Spinal cord (tissue), 10 donors: ENCODE results near the gene PYDC1. TPM values are rescaled to one million over a fixed set of nuclear protein-coding genes. Genes with fewer than 3 reads are reported as not detected.

ENCODE experiments used
- DNase-seq, 6 donors: peaks; one replicate each; pipeline versions ENCODE4 v3.0.0 to v3.0.0-alpha.2; 2013 to 2015; ENCODE audit warnings: low spot score in 6 of 6, low read depth in 4 of 6
- H3K27ac ChIP-seq: one replicate; pipeline ENCODE4 v1.5.1; 2013; ENCODE audit warnings: low read depth, low read length, control low read depth
- H3K27me3 ChIP-seq: one replicate; pipeline ENCODE4 v1.6.1; 2013; ENCODE audit warnings: low read length; ENCODE audit not compliant: control insufficient read depth, insufficient read depth
- H3K36me3 ChIP-seq: one replicate; pipeline ENCODE4 v1.6.1; 2013; ENCODE audit warnings: low read length; ENCODE audit not compliant: control insufficient read depth, insufficient read depth
- H3K4me1 ChIP-seq: one replicate; pipeline ENCODE4 v1.6.1; 2013; ENCODE audit warnings: low read length; ENCODE audit not compliant: control insufficient read depth, insufficient read depth
- H3K4me3 ChIP-seq: one replicate; pipeline ENCODE4 v1.5.1; 2013; ENCODE audit warnings: low read depth, low read length, control low read depth
- H3K9me3 ChIP-seq: one replicate; pipeline ENCODE4 v1.6.1; 2013; ENCODE audit warnings: low read length; ENCODE audit not compliant: control insufficient read depth, insufficient read depth
- WGBS: methylation state at CpG from one replicate; pipeline ENCODE4 v1.1.5; 2013; ENCODE audit warnings: missing lambda C conversion rate; ENCODE audit not compliant: insufficient coverage; 5-methylcytosine and 5-hydroxymethylcytosine counted together
- polyA plus RNA-seq, 2 donors: library from polyadenylated mRNA; unstranded; fragments of 120-200 nt; gene quantifications; one replicate each; pipeline ENCODE4 v1.2.1, GENCODE V29; 2013; ENCODE audit not compliant: insufficient read length in 2 of 2
- total RNA-seq, 2 donors: library from RNA; depleted of rRNA in 1 of 2; stranded (reverse); fragments of 120-200 nt in 1 of 2; fragments of >200 nt in 1 of 2; gene quantifications; one replicate each; pipeline versions ENCODE4 v1.2.3 to v1.2.4, GENCODE V29; 2013 to 2014
- donor health status: healthy.

The PYDC1 gene
- total and polyA plus RNA-seq, 4 donors, result 0.86 to 2.0 (median 1.3) TPM; not detected in 1

DNA sequence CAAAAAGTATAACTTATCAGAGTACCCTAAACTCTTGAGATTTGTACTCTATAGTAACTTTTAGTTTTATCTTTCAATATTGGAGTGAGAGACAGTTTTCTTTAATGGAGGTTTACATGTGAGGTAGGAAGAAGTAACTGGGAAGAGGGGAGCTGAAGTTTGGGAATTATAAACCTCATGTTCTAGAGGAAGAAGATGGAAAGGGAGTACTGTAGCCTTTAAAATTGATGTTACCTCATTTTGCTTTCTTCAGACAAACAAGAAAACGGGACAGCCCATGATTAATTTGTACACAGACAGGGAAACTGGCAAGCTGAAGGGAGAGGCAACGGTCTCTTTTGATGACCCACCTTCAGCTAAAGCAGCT, 27.5 kb downstream of the PYDC1 start:
- no peaks in the 10 kb centered on the region for H3K27me3 ChIP-seq
- WGBS, result 100% methylated on average over 1 of the region's 2 CpGs
- no peak for DNase-seq
- H3K27ac ChIP-seq, result no peak overlapping the region
- H3K4me3 ChIP-seq, result no peak overlapping the region
- H3K4me1 ChIP-seq, result no peaks in the 10 kb centered on the region
- H3K9me3 ChIP-seq, result no peaks in the 10 kb centered on the region
- H3K36me3 ChIP-seq, result peaks cover 81% of the 10 kb centered on the region

DNA sequence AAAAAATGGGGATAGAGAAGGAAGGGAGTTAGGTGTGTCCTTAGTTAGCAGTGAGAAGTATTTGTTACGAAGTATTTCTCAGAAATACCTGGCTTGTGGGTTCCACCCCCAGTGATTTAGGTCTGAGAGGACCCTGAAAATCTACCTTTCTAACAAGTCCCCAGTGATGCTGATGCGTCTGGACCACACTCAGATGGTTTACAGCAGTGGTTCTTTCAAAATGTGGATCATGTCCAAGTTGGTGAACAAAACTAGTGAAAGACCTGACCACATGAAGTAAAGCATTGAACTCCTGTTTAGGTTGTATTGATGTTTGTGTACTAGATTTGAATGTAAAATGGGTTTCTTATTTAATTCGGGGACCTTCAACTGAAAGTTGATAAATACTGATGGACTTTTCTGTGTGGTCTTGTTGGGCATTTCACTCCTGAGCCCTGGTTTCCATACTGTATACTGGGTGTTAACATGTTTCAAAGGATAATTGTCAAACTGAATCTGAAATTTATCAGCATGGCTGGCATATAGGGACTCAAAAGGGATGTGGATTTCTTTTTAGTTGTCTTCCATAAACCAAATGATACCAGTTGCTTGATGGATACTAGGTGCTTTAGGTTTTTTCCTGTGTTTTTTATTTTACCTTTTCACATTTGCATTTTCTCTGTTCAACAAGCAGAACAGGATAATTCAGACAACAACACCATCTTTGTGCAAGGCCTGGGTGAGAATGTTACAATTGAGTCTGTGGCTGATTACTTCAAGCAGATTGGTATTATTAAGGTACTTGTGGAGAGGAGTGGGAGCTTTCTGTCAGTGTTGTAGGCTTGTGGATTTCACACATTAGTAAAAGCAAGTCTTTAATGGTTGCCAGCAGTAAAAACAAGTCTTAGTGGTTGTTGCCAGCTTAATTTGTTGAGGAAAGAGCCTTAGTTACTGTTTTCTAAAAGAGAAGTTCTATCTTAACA, 28.2 kb downstream of the PYDC1 start:
- 85% methylated on average over 2 of the region's 3 CpGs for whole genome bisulfite sequencing
- Histone ChIP-seq H3K4me3 (no peak overlapping the region), H3K36me3 (peaks cover 81% of the 10 kb centered on the region), H3K27ac (no peak overlapping the region), H3K27me3 (no peaks in the 10 kb centered on the region), H3K4me1 (peaks cover 4% of the 10 kb centered on the region), H3K9me3 (no peaks in the 10 kb centered on the region)
- DNase-seq, result no peak

DNA sequence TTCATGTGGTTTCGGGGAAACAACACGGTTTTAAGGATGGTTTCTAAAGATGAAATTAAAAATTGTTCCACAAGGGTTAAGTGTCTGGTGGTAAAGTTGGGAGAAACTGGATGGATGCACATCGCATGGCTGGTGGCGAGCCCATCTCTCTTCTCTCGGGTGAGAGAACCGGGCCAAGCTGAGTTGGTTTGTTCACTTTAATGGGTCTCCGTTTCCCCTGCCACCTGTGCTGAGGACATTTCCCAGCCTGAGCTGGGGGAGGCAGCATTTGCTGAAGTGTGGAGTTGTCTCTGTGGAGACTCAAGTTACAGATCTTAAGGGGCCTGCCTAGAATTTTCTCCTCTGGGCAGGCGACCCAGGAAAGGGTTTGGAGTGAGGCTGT, 29.1 kb downstream of the PYDC1 start:
- no peak overlapping the region for H3K4me3 ChIP-seq
- 81% methylated on average over 6 of the region's 8 CpGs for WGBS
- no peak for DNase-seq
- no peaks in the 10 kb centered on the region for H3K27me3 ChIP-seq
- no peak overlapping the region for H3K27ac ChIP-seq
- H3K9me3 ChIP-seq, result no peaks in the 10 kb centered on the region
- peaks cover 9% of the 10 kb centered on the region for H3K4me1 ChIP-seq
- H3K36me3 ChIP-seq, result peaks cover 81% of the 10 kb centered on the region

DNA sequence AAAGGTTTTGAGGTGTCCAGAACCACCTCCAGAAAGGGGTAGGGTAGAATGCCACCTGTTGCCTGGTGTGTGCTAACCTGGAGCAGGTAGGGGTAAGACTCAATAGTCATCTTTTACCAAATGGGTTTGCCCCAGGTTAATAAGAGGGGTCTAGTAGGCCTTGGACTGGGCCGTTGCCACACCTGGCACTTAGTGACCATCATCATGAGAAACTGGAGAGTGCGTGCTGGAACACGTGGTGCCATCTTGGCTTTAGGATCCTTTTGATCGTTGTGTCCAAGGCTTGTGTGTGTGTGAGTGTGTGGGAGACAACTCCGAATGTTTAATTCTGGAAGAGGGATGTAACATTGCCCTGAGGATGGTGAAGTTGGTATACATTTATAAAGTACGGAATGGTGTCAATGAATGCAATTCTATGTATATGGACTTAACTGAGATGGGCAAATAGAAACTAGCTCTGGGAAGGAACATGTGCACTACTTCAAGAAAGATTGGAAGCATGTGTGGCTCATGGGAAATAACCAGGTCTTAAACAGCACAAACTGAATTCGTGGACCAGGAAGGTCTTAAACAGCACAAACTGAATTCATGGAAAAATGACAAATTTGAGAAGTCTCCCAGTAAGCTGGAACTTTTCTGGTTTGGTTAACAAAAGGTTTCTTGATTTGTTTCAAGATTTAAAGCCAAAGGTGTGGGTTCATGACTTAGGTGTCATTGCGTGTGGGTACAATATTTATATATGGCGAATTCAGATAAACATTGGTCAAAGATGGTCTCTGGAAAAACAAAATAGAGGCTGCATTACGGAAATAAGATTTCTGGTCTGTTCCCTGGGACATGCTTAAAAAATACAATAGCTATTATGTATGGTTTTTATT, 29.8 kb downstream of the PYDC1 start:
- 95% methylated on average over 9 of the region's 10 CpGs for WGBS

DNA sequence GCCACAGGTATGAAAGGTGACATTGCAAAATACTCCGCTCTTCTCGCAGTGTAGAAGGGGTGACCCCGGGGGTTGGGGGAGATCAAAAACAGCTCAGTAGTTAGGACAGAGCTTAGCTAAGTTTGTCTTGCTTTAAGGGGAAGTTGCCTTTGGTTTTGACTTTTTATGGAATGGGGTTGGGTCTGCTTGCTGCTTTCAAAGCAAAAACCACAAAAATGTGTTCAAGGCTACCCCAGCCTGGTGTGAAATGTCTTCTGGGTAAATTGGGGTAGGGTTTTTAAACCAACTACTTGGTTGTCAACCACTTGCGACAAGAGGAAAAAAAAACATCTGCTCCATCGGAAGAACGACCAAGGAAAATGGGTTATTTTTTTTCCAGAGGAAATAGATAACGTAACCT, 30.8 kb downstream of the PYDC1 start:
- Histone ChIP-seq H3K27ac (no peak overlapping the region), H3K4me1 (peaks cover 23% of the 10 kb centered on the region), H3K27me3 (no peaks in the 10 kb centered on the region), H3K36me3 (peaks cover 74% of the 10 kb centered on the region), H3K4me3 (no peak overlapping the region), H3K9me3 (no peaks in the 10 kb centered on the region)
- WGBS, result 83% methylated on average over 3 of the region's 7 CpGs
- no peak for DNase-seq

More for the DNA sequence above, 29.8 kb downstream of the PYDC1 start:
- H3K36me3 ChIP-seq, result peaks cover 79% of the 10 kb centered on the region
- no peak overlapping the region for H3K4me3 ChIP-seq
- DNase-seq, result no peak
- no peak overlapping the region for H3K27ac ChIP-seq
- H3K9me3 ChIP-seq, result no peaks in the 10 kb centered on the region
- H3K27me3 ChIP-seq, result no peaks in the 10 kb centered on the region
- H3K4me1 ChIP-seq, result peaks cover 15% of the 10 kb centered on the region

DNA sequence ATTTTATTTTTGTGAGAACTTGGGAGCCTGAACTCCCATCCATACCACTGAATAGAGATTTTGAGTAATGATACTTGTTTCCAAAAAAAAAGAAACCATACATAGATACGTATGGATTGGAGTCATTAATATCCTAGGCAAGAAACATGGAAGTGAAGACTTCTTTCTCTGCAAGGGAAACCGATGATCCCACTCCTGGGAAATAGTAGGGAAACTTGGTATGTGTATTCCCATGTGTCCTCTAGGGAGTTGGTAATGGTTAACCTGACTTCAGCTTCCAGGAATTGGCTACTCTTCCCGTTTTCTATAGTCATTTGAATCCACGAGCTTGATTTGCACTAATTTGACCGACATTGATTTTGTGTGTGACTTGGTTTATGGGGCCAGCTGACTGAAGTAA, 31.6 kb downstream of the PYDC1 start:
- WGBS, result 82% methylated on average over 4 of the region's 5 CpGs
- H3K4me1 ChIP-seq, result peaks cover 25% of the 10 kb centered on the region
- no peaks in the 10 kb centered on the region for H3K27me3 ChIP-seq
- no peak overlapping the region for H3K4me3 ChIP-seq
- peaks cover 68% of the 10 kb centered on the region for H3K36me3 ChIP-seq
- H3K27ac ChIP-seq, result no peak overlapping the region
- H3K9me3 ChIP-seq, result no peaks in the 10 kb centered on the region
- no peak for DNase-seq

DNA sequence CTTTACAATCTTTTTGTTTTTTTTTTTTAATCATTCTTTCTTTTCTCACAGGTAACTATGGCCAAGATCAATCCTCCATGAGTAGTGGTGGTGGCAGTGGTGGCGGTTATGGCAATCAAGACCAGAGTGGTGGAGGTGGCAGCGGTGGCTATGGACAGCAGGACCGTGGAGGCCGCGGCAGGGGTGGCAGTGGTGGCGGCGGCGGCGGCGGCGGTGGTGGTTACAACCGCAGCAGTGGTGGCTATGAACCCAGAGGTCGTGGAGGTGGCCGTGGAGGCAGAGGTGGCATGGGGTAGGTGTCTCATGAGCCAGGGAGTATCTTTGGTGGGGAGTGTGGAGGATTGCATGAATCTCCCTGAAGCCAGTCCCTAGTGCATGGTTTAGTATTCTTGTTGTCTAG, 32.0 kb downstream of the PYDC1 start:
- H3K27me3 ChIP-seq, result no peaks in the 10 kb centered on the region
- no peak overlapping the region for H3K4me3 ChIP-seq
- H3K27ac ChIP-seq, result no peak overlapping the region
- H3K4me1 ChIP-seq, result peaks cover 25% of the 10 kb centered on the region
- no peaks in the 10 kb centered on the region for H3K9me3 ChIP-seq
- WGBS, result 96% methylated on average over 11 of the region's 14 CpGs
- DNase-seq, result no peak
- peaks cover 63% of the 10 kb centered on the region for H3K36me3 ChIP-seq

DNA sequence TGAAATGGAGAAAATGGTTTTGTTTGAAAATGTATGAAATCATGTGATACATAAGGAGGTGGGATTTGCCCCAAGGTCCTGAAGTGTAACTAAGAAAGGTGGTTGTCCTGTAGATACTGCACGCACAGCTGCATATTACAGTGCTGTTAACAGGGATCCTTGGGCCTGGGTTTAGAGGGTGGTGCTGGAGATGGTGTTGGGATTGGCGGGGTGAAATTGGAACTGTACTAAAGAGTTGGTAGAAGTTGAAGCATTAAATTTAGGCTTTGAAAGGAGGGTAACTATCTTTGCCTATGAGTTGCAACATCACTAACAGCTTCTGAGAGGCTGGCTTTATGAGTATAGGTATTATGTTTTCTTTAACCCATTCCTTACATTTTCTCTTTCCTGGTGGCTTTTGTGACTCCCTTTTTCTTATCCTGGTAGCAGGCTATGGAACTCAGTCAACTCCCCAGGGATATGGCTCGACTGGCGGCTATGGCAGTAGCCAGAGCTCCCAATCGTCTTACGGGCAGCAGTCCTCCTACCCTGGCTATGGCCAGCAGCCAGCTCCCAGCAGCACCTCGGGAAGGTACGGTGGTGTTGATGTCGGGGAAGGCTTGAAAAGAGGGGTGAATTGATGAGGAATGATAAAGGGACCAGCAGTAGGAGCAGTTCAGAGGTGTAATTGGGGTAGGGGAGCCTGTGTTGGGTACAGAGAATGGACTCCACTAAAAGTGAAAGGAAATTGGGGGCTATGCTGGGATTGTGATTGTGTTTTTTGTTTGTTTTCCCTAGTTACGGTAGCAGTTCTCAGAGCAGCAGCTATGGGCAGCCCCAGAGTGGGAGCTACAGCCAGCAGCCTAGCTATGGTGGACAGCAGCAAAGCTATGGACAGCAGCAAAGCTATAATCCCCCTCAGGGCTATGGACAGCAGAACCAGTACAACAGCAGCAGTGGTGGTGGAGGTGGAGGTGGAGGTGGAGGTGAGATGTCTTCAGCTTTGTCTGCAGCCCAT, 33.2 kb downstream of the PYDC1 start:
- Histone ChIP-seq H3K36me3 (peaks cover 54% of the 10 kb centered on the region), H3K27me3 (no peaks in the 10 kb centered on the region), H3K9me3 (no peaks in the 10 kb centered on the region), H3K4me1 (peaks cover 31% of the 10 kb centered on the region), H3K27ac (no peak overlapping the region), H3K4me3 (no peak overlapping the region)
- 86% methylated on average over 10 of the region's 10 CpGs for WGBS
- DNase-seq, result no peak

DNA sequence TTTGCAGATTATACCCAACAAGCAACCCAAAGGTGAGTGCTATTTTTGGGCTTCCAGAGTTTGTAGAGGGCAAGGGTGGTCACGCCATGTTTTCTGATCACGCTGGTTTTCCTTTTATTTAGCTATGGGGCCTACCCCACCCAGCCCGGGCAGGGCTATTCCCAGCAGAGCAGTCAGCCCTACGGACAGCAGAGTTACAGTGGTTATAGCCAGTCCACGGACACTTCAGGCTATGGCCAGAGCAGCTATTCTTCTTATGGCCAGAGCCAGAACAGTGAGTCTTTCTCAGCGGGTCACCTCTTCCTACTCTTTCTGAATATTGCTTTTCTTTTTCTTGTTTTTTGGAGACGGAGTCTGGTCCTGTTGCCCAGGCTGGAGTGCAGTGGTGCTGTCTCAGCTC, 34.5 kb downstream of the PYDC1 start:
- Histone ChIP-seq H3K27me3 (no peaks in the 10 kb centered on the region), H3K4me1 (peaks cover 33% of the 10 kb centered on the region), H3K27ac (no peak overlapping the region), H3K4me3 (no peak overlapping the region), H3K9me3 (no peaks in the 10 kb centered on the region), H3K36me3 (peaks cover 48% of the 10 kb centered on the region)
- 16% methylated on average over 5 of the region's 7 CpGs for WGBS
- DNase-seq, result no peak
